MCF 10A (cell line): ENCODE data around the gene CYP4F8. TPM values are rescaled to one million over a fixed set of nuclear protein-coding genes. Genes with fewer than 3 reads are reported as not detected.

Experiments used
- BruUV-seq: library from RNA; stranded (reverse); fragments of 400-500 nt; replicated peaks from 2 replicates; lab custom pipeline; 2021; lab: Mats Ljungman, UMichigan
- CTCF ChIA-PET: fragments of 300-600 bp; sonication (Branson Sonifier 250); formaldehyde crosslinking; extraction: SDS; loops from one replicate; lab custom pipeline; 2021; ENCODE audit warnings: antibody characterized with exemption, inconsistent platforms; lab: Yijun Ruan, JAX
- POLR2A ChIA-PET: fragments of 300-600, 350-650 bp; sonication (Branson Sonifier 250); formaldehyde crosslinking; extraction: SDS; loops from one replicate; lab custom pipeline; 2020; ENCODE audit warnings: antibody characterized with exemption, inconsistent platforms; lab: Yijun Ruan, JAX
- DNase-seq: peaks from one replicate; pipeline ENCODE4 v3.0.0-alpha.2; 2018; ENCODE audit not compliant: unreplicated experiment
- H3K27ac Mint-ChIP-seq: one replicate; pipeline ENCODE4 v1.8.0; 2022; ENCODE audit warnings: mild to moderate bottlenecking, low read depth, mixed read lengths; ENCODE audit not compliant: unreplicated experiment
- H3K27me3 Mint-ChIP-seq: one replicate; pipeline ENCODE4 v1.8.0; 2022; ENCODE audit warnings: mixed read lengths; ENCODE audit not compliant: insufficient read depth, unreplicated experiment
- H3K36me3 Mint-ChIP-seq: one replicate; pipeline ENCODE4 v1.8.0; 2022; ENCODE audit warnings: mild to moderate bottlenecking, moderate library complexity, mixed read lengths; ENCODE audit not compliant: insufficient read depth, unreplicated experiment
- H3K4me1 Mint-ChIP-seq: one replicate; pipeline ENCODE4 v1.8.0; 2022; ENCODE audit warnings: mixed read lengths; ENCODE audit not compliant: insufficient read depth, unreplicated experiment
- H3K4me3 Mint-ChIP-seq: one replicate; pipeline ENCODE4 v1.8.0; 2022; ENCODE audit warnings: mild to moderate bottlenecking, moderate library complexity, mixed read lengths; ENCODE audit not compliant: unreplicated experiment
- H3K9me3 Mint-ChIP-seq: one replicate; pipeline ENCODE4 v1.8.0; 2022; ENCODE audit warnings: mixed read lengths; ENCODE audit not compliant: unreplicated experiment
- CTCF ChIP-seq: fragments of 200-600 bp; IDR thresholded peaks from one replicate; pipeline ENCODE4 v1.8.0; 2022; ENCODE audit warnings: antibody characterized with exemption, mild to moderate bottlenecking; ENCODE audit not compliant: unreplicated experiment
- intact Hi-C: fragments of 100-400 bp; cut with micrococcal nuclease; formaldehyde crosslinking; loops from 2 replicates; pipeline ENCODE4 v1.14.1; 2022
- total RNA-seq: library from RNA; stranded (reverse); gene quantifications from 2 replicates; pipeline ENCODE4 v1.2.3, GENCODE V29; 2022

Gene CYP4F8
- total RNA-seq, 1 experiment from 2014 or later, result not detected

GRCh38 chr19:15671237-15671821 is 56.3 kb downstream of the CYP4F8 start:
- DNase-seq, result no peak
- H3K36me3 Mint-ChIP-seq, result no peaks in the 10 kb centered on the region
- no peaks in the 10 kb centered on the region for H3K4me1 Mint-ChIP-seq
- H3K27me3 Mint-ChIP-seq, result no peaks in the 10 kb centered on the region
- CTCF ChIA-PET, result interaction anchor here (1.0 kb wide), 1 partner anchor 31 kb away, joined by 3 read pairs; no protein-coding TSS in a partner anchor
- no peak overlapping the region for H3K4me3 Mint-ChIP-seq
- TF ChIP-seq CTCF, result no peak
- H3K27ac Mint-ChIP-seq, result no peak overlapping the region
- intact Hi-C loops, result no loop called here
- POLR2A ChIA-PET, result no interaction called here
- peaks cover 15% of the 10 kb centered on the region for H3K9me3 Mint-ChIP-seq
- no TSS peak for BruUV-seq

GRCh38 chr19:15671891-15672579 is 57.0 kb downstream of the CYP4F8 start:
- ChIA-PET POLR2A (no interaction called here), CTCF (interaction anchor here (1.0 kb wide), 1 partner anchor 32 kb away, joined by 3 read pairs; no protein-coding TSS in a partner anchor)
- BruUV-seq, result no TSS peak
- no peaks in the 10 kb centered on the region for H3K27me3 Mint-ChIP-seq
- TF ChIP-seq CTCF, result no peak
- H3K4me1 Mint-ChIP-seq, result no peaks in the 10 kb centered on the region
- peaks cover 22% of the 10 kb centered on the region for H3K9me3 Mint-ChIP-seq
- H3K4me3 Mint-ChIP-seq, result peak overlapping the region; percentile 21
- H3K27ac Mint-ChIP-seq, result peak overlapping the region; percentile 71
- DNase-seq, result no peak
- no peaks in the 10 kb centered on the region for H3K36me3 Mint-ChIP-seq
- intact Hi-C loops, result no loop called here

- BruUV-seq, result no TSS peak
- H3K4me1 Mint-ChIP-seq, result no peaks in the 10 kb centered on the region
- peaks cover 28% of the 10 kb centered on the region for H3K9me3 Mint-ChIP-seq
- intact Hi-C loops, result no loop called here
- ChIA-PET CTCF (no interaction called here), POLR2A (interaction anchor here (0.6 kb wide), 1 partner anchor 406 kb away, joined by 3 read pairs; no protein-coding TSS in a partner anchor)
- no peaks in the 10 kb centered on the region for H3K27me3 Mint-ChIP-seq
- peak within 1 kb of the TSS; percentile 71 for H3K27ac Mint-ChIP-seq
- TF ChIP-seq CTCF, result no peak
- peaks cover under 1% of the 10 kb centered on the region for H3K36me3 Mint-ChIP-seq
- peak; percentile 73 for DNase-seq
- H3K4me3 Mint-ChIP-seq, result peak within 1 kb of the TSS; percentile 24
These were observed 57.7 kb downstream of the CYP4F8 start, which contains the start of gene CYP4F12 for GRCh38 chr19:15672580-15673175. CYP4F12 (plus strand) TSS chr19:15673087; CDS start chr19:15673530, 443 bp downstream.

- peaks cover 34% of the 10 kb centered on the region for H3K9me3 Mint-ChIP-seq
- no TSS peak for BruUV-seq
- H3K27ac Mint-ChIP-seq, result peak overlapping the region; percentile 71
- CTCF ChIA-PET, result no interaction called here
- peak overlapping the region; percentile 24 for H3K4me3 Mint-ChIP-seq
- H3K27me3 Mint-ChIP-seq, result no peaks in the 10 kb centered on the region
- H3K36me3 Mint-ChIP-seq, result peaks cover 6% of the 10 kb centered on the region
- intact Hi-C loops, result no loop called here
- no peaks in the 10 kb centered on the region for H3K4me1 Mint-ChIP-seq
- TF ChIP-seq CTCF, result no peak
- no peak for DNase-seq
- POLR2A ChIA-PET, result interaction anchor here (0.6 kb wide), 1 partner anchor 405 kb away, joined by 3 read pairs; no protein-coding TSS in a partner anchor
These were observed 58.2 kb downstream of the CYP4F8 start for GRCh38 chr19:15673176-15673654.
